A673 (cell line): Measurements from ENCODE around the gene GFRAL. TPM values are rescaled to one million over a fixed set of nuclear protein-coding genes. Genes with fewer than 3 reads are reported as not detected.
A peak's percentile ranks its signal among the peaks of the same experiment; 100 is the strongest.

Source experiments
- BruUV-seq: library from RNA; stranded (reverse); fragments of 400-500 nt; replicated peaks from 2 replicates; lab custom pipeline; 2021; lab: Mats Ljungman, UMichigan
- CTCF ChIA-PET: fragments of 300-600 bp; sonication (Branson Sonifier 250); formaldehyde crosslinking; loops from one replicate; lab custom pipeline; 2022; ENCODE audit warnings: antibody characterized with exemption; lab: Charles Lee
- POLR2A ChIA-PET: fragments of 300-600 bp; sonication (Branson Sonifier 250); formaldehyde crosslinking; loops from one replicate; lab custom pipeline; 2022; ENCODE audit warnings: antibody characterized with exemption; ENCODE audit not compliant: low non-redundant PET; lab: Charles Lee
- DNase-seq: peaks from one replicate; pipeline ENCODE4 v3.0.0-alpha.2; 2015; ENCODE audit warnings: low spot score
- H3K27ac ChIP-seq: fragments of 200-600 bp; sonication (generic); 2 replicates; pipeline ENCODE4 v1.5.1; 2016; ENCODE audit warnings: mixed run types, low read depth, mild to moderate bottlenecking, mixed read lengths, antibody characterized with exemption, low read length; ENCODE audit not compliant: poor library complexity, severe bottlenecking
- H3K27me3 ChIP-seq: fragments of 200-600 bp; sonication (generic); replicated peaks from 2 replicates; pipeline ENCODE4 v1.6.1; 2017; ENCODE audit warnings: mixed run types, low read depth, mild to moderate bottlenecking, mixed read lengths, antibody characterized with exemption, low read length; ENCODE audit not compliant: insufficient read depth, poor library complexity
- H3K36me3 ChIP-seq: fragments of 200-600 bp; sonication (generic); 2 replicates; pipeline ENCODE4 v1.6.1; 2016; ENCODE audit warnings: mixed run types, mild to moderate bottlenecking, mixed read lengths, antibody characterized with exemption, low read length; ENCODE audit not compliant: insufficient read depth, poor library complexity, severe bottlenecking
- H3K4me1 ChIP-seq: fragments of 200-600 bp; sonication (generic); 2 replicates; pipeline ENCODE4 v1.6.1; 2017; ENCODE audit warnings: mixed run types, mild to moderate bottlenecking, mixed read lengths, antibody characterized with exemption, low read length; ENCODE audit not compliant: insufficient read depth, poor library complexity, severe bottlenecking
- H3K4me3 ChIP-seq: fragments of 200-600 bp; sonication (generic); 2 replicates; pipeline ENCODE4 v1.5.1; 2016; ENCODE audit warnings: low read depth, mixed run types, mild to moderate bottlenecking, mixed read lengths, low read length; ENCODE audit not compliant: poor library complexity, severe bottlenecking
- H3K9me3 ChIP-seq: fragments of 200-600 bp; sonication (generic); 2 replicates; pipeline ENCODE4 v1.6.1; 2016; ENCODE audit warnings: mixed run types, low read depth, mild to moderate bottlenecking, mixed read lengths, antibody characterized with exemption, low read length; ENCODE audit not compliant: poor library complexity, severe bottlenecking
- CTCF ChIP-seq: fragments of 300-800, 200-600 bp; sonication (generic); conservative IDR thresholded peaks from 2 replicates; pipeline ENCODE4 v1.5.1; 2017; ENCODE audit warnings: low read depth, mild to moderate bottlenecking, antibody characterized with exemption, low read length, moderate library complexity, mixed read lengths
- EZH2 ChIP-seq: fragments of 200-600 bp; sonication (generic); IDR thresholded peaks from 2 replicates; pipeline ENCODE4 v1.6.1; 2017; ENCODE audit warnings: borderline replicate concordance, low read depth, mild to moderate bottlenecking, mixed read lengths, antibody characterized with exemption, low read length; ENCODE audit not compliant: poor library complexity, severe bottlenecking
- intact Hi-C: fragments of 100-400 bp; cut with micrococcal nuclease; formaldehyde crosslinking; loops from one replicate; pipeline ENCODE4 v1.10.0; 2022; ENCODE audit not compliant: unreplicated experiment
- total RNA-seq: library from RNA; stranded (reverse); gene quantifications from 2 replicates; pipeline ENCODE4 v1.2.3, GENCODE V29; 2021

Gene GFRAL
- total RNA-seq, 1 experiment from 2014 or later: not detected

- ChIA-PET POLR2A (no interaction called here), CTCF (no interaction called here)
- DNase-seq: no peak
- TF ChIP-seq EZH2: no peak
- TF ChIP-seq CTCF: no peak
- intact Hi-C loops: no loop called here
- Histone ChIP-seq H3K27ac (no peak overlapping the region), H3K4me3 (no peak overlapping the region), H3K9me3 (no peaks in the 10 kb centered on the region), H3K4me1 (peaks cover 5% of the 10 kb centered on the region), H3K27me3 (no peaks in the 10 kb centered on the region), H3K36me3 (no peaks in the 10 kb centered on the region)
- BruUV-seq: no TSS peak
These were observed 52.2 kb downstream of the GFRAL start for GRCh38 chr6:55379471-55379870.

GRCh38 chr6:55379895-55380294 is 52.6 kb downstream of the GFRAL start:
- H3K4me3 ChIP-seq: no peak overlapping the region
- TF ChIP-seq CTCF (no peak), EZH2 (no peak)
- no peaks in the 10 kb centered on the region for H3K36me3 ChIP-seq
- ChIA-PET POLR2A (no interaction called here), CTCF (no interaction called here)
- H3K27me3 ChIP-seq: no peaks in the 10 kb centered on the region
- H3K9me3 ChIP-seq: no peaks in the 10 kb centered on the region
- peak; percentile 12 for DNase-seq
- intact Hi-C loops: no loop called here
- peaks cover 5% of the 10 kb centered on the region for H3K4me1 ChIP-seq
- no peak overlapping the region for H3K27ac ChIP-seq
- no TSS peak for BruUV-seq

- no peak for DNase-seq
- intact Hi-C loops: no loop called here
- Histone ChIP-seq H3K27ac (no peak overlapping the region), H3K9me3 (no peaks in the 10 kb centered on the region), H3K4me1 (no peaks in the 10 kb centered on the region), H3K4me3 (no peak overlapping the region), H3K27me3 (no peaks in the 10 kb centered on the region), H3K36me3 (no peaks in the 10 kb centered on the region)
- CTCF ChIA-PET: no interaction called here
- POLR2A ChIA-PET: no interaction called here
- TF ChIP-seq CTCF (no peak), EZH2 (no peak)
- BruUV-seq: no TSS peak
These were observed 60.9 kb downstream of the GFRAL start for GRCh38 chr6:55388211-55388610.
